Testis (tissue), 2 donors: ENCODE measurements around the gene EYA3.

Experiments used
- CTCF ChIP-seq, 3 experiments: fragments of 450-650 bp in 2 of 3; fragments of 200-600 bp in 1 of 3; sonication (generic) in 1 of 3; IDR thresholded peaks; one replicate each; pipeline ENCODE4 v1.5.1; 2016 to 2019; ENCODE audit warnings: antibody characterized with exemption in 3 of 3, mild to moderate bottlenecking in 2 of 3, moderate library complexity in 1 of 3
- POLR2A ChIP-seq: fragments of 450-650 bp; IDR thresholded peaks from one replicate; pipeline ENCODE4 v1.6.1; 2017; ENCODE audit warnings: antibody characterized with exemption, mild to moderate bottlenecking, moderate library complexity

DNA sequence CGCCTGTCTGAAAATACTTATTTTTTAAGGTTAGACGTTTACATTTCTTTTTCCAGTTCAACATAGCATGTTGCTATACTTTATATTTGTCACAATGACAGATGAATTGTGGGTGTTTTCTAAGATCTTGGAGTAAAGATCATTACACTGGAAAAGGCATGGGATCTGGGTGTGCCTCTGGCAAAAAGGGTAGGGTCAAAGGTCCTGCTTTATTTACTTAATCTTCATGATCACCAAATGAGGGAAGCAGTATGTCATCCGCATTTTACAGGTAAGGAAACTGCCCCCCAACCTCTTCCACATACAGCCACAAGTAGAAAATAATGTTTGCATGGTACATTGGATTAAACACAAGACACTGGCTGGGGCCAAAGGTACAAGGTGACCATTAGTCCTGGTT lies 166.1 kb downstream of the EYA3 start:
- TF ChIP-seq CTCF (IDR thresholded peaks at IDR 0.05) (no peak), POLR2A (no peak)
